HPDE6-E6E7 (cell line): ENCODE data around the gene ANKLE2.
"Not testable (repeated sequence)": the region's sequence is repeated elsewhere in the genome, so short reads cannot be mapped to it uniquely, and the experiment has no call there.

Experiments
- DNase-seq: peaks from one replicate; pipeline ENCODE4 v3.0.0; 2011; ENCODE audit warnings: missing footprints; ENCODE audit errors: extremely low spot score

ANKLE2 gene

DNA sequence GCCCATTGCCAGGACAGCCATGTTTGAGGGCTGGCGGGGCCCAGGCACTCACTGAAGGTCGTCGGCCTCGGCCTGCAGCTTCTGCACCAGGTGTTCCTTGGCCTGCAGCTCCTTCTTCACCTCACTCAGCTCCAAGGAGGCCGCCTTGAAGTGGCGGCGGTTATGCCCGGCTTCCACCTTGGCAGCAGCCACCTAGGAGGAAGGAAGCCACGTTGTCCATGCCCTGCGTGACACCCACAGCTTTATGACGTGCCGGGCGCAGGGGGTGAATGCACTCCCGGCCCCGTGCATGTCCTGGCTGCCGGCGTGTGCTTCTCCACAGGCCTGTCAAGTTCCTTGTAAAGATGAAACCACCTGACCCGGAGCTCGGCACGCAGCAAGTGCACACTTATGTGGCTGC, 16.0 kb upstream of the ANKLE2 start:
- DNase-seq, result no peak

DNA sequence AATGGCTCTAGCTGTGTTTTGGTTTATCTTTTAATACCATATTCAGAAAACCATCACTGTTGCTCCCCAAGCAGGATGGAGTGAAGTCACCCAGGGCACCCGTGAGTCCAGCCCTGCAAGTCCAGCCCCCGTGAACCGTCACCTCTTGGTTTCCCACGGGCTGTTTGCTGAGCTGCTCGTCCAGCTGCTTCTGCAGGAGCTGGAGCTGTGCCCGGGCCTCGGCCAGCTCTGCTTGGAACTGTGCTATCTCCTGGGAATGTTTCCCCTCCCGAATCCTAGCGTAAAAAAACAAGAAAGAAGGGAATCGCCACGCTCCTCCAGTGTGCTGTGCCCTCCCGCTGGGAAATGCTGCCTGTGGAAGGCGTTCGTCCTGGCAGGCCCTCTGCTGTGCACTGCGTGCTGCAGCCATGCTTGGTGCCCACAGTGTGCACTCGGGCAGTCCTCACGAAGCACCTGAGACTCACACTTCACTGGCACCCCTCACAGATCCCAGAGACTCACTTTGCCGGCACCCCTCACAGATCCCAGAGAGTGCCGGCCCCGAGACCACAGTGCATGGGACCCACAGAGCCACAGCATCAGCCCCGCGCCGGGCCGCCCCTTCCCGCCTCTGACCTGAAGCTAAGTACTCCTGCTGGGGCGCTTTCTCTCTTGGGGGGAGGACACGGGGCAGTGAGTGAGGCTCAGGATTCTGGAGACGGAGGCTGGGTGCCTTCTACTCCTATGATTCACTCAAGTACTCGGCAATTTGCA, 15.4 kb upstream of the ANKLE2 start:
- DNase-seq, result no peak

DNA sequence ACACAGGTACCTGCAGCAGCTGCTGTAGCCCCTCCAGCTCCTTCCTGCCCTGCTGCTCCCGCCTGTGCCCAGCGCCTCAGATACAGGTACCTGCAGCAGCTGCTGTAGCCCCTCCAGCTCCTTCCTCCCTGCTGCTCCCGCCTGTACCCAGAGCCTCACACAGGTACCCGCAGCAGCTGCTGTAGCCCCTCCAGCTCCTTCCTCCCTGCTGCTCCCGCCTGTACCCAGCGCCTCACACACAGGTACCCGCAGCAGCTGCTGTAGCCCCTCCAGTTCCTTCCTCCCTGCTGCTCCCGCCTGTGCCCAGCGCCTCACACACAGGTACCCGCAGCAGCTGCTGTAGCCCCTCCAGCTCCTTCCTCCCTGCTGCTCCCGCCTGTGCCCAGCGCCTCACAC, 14.6 kb upstream of the ANKLE2 start:
- DNase-seq, result not testable (repeated sequence)

DNA sequence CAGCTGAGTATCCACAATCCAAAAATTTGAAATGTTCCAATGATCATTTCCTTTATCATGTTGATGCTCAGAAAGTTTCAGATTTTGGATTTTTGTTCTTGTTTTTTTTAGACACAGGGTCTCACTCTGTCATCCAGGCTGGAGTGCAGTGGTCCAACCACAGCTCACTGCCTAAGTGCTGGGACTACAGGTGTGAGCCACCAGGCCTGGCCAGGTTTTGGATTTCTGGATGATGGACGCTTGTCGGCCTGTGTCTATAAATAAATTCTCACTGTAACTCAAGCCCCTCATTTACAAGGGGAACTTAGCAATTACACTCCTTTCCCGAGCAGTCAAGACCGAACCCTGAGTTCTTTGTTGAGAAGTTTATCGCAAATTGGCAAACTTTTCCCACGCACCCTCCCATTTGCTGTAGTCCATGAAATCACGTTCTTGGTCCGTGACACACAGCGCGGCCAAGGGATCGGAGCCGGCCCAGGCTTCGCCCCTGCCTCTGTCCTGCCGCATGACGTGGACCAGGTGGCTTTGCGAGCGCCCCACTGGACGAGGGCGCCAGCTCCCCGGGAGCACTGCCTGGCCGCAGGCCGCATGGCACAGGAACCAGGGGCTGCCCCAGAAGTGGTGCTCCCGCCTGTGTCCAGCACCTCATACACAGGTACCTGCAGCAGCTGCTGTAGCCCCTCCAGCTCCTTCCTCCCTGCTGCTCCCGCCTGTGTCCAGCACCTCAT, 14.0 kb upstream of the ANKLE2 start:
- no peak for DNase-seq

DNA sequence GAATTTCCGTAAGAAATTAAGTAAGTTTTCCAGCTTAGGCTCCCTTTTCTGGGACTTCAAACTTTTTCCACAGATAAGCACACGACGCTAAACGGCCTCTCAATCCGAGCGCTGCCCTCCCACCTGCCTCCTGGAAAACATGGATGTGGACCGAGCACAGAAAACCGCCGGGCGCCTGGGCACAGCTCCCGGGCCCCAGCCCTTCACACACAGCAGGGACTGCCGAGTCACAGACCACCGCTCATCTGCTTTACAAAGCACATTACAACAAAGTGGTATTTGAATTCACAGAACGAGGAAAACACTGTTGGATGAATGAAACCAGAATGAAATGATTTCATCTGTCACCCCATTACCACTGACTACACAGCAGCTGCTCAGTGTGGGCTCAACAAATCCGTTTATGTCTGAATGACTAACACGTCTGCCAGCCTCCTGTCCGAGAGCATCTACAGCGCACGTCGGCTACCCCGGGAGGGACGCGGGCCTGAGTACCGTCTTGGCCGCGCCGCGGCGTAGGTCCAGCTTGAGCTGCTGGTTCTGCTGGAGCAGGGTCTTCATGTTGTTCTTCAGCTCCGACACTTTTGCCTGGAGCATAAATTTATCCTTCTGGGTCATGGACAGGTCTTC, 13.1 kb upstream of the ANKLE2 start:
- no peak for DNase-seq

DNA sequence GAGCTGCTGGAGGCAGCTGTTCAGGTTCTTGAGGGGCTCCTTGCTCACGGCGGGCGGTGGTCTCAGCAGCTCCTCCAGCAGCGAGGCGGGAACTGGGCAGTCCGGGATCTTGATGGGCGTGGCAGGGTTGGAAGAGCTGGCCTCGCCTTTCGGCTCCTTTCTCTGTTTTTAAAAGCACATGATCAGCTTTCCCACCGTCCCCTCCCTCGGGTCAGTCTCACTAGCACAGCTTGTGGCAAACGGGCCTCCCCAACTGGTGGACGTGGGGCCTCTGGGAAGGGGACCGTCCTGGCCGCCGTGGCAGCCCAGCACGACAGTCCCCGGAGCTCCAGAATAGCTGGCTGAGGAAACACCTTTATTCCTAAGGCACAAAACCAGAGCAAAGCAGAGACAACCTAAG, 12.5 kb upstream of the ANKLE2 start:
- DNase-seq, result no peak

DNA sequence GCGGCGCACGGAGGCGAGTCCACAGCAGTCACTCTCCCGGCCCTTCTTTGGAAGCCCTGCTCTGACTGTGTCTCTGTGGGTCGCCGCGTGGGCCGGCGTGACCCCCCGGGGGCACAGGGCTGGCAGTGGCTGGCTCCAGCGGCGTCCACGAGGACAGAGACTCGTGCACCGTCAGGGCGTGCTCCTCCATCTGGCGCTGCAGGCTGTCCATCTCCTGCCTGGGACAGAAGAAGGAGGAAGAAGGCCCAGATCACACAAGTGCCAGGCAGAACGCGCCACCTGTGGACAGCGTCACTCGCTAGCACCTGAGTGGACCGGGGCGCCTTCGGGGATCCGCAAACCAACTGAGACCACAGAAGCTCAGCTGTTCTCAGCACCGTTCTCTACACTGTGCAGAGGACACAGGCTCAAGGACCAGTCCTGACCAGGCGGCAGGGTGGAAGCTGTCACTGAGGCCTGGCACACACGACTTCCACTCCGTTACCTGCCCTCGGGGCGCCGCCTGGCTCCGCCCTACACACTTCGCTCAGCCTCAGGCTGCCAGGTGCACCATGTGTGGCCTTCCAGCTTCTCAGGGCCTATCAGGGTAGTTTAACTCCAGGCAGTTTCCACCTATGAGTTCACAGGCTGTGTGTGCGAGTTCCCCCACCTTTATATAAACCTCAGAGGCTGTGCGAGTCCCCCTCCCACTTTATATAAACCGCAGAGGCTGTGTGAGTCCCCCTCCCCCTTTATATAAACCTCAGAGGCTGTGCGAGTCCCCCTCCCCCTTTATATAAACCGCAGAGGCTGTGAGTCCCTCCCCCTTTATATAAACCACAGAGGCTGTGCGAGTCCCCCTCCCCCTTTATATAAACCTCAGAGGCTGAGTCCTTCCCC, 11.7 kb upstream of the ANKLE2 start:
- DNase-seq, result no peak

DNA sequence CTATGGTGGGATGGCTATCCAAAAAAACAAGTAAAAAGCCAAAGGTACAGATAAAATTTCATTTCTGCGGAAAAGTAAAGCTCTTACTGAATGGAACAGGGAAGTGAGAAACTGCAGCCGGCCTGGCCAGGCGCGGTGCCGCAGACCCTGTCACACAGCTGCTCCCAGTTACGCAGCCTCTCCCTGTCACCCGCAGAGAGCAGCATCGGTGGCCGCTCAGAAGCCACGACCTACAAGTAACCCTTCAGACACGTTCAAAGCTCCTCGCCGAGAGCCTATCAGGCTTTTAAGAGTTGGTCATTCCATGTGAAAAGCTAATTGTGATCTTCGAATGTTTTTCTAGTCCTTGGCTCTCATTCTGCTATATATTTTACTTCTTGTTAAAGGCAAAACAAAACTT, 11.0 kb upstream of the ANKLE2 start:
- DNase-seq, result no peak

DNA sequence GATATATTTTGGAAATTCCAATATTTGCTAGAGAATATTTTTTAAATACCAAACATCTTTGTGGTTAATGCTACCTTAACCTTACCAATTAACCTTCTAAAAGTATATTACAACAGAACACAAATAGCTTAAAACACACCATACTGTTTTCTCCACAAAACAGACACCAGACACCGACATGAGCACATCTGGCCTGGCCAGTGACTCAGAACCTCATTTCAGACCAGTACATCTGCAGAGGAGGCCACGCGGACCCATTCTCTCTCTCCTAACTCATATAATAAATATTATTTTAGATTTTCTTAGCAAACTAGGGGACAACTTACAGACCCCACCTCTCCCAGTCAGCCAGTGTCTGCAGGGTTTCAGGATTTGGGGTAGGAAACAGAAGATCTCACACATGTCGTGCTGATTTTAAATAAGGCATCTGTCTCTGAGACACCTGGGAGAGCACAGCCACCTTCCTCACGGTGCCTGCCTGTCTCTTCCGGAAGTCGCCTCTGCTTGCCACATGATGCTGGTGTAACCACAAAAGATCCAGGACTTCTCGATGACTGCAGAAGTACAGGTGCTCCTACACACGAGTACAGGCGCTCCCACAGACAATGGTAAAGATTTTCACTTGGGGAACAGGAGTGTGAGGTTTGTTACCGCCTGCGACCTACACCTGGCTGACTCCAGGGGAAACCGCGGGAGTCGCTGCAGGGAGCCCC, 9.7 kb upstream of the ANKLE2 start:
- DNase-seq, result no peak

DNA sequence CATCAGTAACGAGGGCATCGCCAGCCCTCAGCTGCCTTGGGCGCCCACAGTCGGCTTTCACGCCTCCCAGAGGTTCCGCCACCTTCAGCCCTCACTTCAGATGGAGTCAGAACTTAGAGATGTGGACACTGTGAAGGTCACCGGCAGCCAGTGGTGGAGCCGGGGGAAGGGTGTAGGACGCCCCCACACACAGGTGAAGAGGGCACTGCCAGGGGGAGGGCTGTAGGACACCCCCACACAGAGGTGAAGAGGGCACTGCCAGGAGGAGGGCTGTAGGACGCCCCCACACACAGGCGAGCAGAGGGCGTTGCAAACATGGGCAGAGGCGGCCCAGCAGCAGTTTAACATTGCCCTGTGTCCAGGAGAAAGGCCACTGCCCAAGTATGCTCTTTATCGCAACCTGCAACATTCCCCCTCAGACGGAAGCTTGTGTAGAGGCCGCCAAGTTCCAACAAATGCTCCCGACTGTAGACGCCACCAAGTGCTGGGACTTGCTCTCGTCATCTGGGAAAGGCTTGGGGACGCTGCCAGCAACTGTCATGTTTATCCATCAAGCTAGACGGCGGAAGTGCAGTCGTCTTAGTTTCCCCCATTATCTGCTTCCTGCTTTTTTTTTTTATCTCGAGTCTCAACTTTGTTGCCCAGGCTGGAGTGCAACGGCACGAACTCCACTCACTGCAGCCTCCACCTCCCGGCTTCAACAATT, 4.9 kb upstream of the ANKLE2 start:
- DNase-seq, result no peak

DNA sequence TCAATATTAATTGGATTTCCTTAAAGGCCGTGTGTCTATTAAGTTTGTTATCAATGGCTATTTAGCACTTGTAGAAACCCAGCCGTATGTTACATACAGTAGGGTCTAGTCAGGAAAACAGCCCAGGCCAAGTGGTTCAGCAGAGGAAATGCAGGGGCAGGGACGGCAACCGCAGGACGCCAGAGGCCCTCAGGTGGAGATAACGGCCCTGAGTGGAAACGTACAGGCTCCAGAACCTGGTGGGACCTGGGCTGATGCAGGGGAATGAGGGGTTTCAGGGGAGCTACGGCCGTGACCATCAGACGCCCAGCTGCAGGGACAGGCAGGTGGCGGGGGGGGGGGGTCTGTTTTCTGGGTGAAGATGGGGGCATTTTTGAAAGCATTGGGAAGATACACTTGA, 3.7 kb upstream of the ANKLE2 start:
- DNase-seq, result no peak

DNA sequence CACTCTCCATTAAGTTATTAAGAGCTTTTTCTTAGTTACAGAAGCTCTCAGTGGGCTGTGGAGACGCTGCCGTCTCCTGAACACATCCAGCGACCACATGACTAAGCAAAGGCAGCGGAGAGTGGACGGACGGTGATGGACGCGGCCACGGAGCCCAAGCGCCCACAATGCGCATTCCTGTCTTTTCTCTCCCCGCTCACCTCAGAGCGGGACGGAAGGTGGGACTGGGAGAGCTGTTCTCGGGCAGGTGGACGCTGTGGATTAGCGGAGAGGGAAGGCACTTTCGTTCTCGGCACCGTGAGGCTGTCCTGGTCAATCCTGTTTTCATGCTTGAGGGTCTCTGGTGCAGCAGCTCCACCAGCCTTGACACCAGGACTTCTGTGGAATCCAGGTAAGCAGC, 2.6 kb upstream of the ANKLE2 start:
- no peak for DNase-seq

DNA sequence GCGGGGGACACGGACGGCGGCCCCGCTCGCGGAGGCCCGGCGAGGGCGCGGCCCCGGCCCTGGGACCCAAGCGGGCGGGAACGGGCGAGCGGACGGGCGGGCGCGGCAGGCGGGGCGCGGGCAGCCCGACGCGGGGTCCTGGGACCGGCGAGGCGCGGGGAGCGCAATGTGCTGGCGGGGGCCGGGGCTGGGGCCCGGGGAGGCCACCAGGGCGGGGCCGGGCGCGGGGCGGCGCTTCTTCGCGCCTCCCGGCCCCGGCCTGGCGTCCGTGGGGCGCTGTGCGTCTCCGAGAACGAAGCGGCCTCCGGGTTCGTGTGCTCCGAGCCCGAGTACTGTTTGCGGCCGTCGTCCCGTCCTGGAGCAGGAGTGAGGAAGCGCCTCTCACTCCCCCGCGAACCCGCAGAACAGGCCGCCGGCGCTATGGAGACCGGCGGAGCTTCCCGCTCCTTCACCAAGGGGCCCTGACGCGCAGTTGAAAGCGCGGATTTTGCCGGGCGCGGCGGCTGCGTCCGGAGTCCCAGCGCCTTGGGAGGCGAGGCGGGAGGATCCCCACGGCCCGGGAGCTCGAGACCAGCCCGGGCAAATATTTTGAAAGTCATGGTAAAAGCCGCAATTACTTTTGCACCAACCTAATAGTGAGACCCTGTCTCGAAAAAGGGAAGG, 420 bp upstream of the ANKLE2 start:
- peak; percentile 85 for DNase-seq

DNA sequence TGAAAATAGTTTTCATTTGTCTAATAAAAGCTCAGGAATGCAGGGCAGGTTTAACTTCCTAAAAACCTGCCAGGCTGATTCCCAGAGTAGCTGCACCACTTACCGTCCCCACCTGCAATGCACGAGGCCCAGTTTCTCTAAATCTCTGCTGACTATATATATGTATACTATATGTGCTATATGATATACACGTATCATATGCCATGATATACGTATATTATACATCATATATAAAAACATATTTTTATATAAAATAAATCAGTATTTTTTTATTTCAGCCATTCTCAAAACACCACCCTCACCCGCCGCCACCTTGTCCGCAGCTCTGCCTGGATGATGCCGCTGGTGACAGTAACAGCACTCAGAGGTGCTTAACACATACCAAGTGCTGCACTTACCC, 2.3 kb downstream of the ANKLE2 start:
- no peak for DNase-seq

DNA sequence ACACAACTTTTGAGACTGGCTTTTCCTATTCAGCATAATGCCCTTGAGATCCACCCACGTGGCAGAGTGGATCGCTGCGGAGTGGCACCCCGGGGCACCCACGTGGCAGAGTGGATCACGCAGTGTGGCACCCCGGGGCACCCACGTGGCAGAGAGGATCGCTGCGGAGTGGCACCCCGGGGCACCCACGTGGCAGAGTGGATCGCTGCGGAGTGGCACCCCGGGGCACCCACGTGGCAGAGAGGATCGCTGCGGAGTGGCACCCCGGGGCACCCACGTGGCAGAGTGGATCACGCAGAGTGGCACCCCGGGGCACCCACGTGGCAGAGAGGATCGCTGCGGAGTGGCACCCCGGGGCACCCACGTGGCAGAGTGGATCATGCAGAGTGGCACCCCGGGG, 2.8 kb downstream of the ANKLE2 start:
- not testable (repeated sequence) for DNase-seq

DNA sequence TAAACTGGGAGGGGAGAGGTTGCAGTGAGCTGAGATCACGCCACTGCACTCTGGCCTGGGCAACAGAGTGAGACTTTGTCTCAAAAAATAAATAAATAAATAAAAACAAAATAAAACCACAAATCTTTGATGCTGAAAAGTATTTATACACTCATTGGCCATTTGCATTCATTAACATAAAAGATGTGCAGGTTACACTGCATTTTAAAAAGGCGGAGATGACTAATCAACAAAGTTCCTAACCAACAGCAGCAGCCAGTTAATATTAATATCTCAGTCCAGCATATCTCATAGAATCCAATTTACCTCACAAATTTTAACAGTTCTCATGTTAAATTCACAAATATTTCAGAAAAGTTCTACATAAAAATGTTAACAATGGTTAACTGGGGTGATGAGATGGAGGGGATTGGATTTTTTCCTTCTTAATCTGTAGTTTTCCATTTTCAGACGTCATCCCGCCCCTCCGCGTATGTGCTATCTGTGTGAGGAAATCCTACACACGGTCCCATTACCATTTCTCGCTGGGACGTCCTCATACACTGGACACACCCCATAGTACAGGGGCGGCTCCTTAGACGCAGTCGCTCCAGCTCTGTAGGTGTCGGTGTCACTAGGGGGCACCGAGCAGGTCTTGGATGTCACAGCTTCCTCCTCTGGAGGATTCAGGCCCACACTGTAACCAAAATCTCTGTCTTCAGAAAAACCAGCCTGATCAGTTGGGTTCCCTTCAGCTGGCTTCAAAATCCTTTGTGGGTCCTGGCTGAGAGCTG, 7.3 kb downstream of the ANKLE2 start:
- no peak for DNase-seq

DNA sequence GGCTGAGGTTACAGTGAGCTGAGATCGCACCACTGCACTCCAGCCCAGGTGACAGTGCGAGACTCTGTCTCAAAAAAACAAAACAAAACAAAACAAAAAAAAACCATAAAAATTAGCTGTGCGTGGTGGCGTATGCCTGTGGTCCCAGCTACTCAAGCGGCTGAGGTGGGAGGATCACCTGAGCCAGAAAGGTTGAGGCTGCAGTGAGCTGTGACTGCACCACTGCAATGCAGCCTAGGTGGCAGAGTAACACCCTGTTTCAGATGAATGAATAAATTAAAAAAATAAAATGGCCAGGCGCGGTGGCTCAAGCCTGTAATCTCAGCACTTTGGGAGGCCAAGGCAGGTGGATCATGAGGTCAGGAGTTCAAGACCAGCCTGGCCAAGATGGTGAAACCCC, 8.0 kb downstream of the ANKLE2 start:
- DNase-seq, result not testable (repeated sequence)

DNA sequence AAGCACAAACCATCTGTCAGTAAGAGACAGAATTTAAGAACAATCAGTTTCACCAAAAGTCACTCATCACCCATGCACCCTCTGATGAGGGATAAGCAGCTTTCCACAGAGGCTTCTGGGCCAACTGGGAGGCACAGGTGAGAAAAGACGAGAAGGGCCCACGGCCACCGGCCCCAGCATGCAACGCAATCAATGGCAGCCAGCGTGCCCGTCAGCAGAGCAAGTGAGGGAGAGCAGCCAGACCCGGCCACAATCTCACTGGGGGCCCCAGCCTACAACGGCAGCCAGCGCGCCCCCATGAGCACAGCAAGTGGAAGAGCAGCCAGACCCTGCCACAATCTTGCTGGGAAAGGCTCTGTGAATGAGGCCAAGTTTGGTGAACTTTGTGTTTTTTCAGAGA, 13.3 kb downstream of the ANKLE2 start:
- DNase-seq, result no peak

DNA sequence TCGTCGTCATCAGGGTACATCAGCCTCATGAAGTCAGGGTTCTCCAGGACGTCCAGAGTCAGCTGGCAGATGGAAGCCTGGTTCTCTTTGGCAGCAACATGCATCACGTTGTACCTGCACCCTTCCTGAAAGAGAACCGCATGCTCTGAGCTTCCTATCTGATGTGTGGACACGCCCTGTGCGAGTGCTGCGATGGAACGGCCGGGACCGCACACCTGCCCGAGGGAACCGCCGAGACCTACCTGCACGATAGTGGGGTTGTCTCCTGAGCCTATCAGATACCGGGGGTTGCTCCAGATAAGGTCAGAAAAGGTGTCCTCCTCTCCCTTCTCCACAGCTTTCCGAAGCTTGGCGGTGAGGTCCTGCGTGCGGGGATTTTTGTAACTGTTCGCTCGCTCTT, 13.7 kb downstream of the ANKLE2 start:
- no peak for DNase-seq
